ENCODE data around the gene NOX3. TPM values are rescaled to one million over a fixed set of nuclear protein-coding genes. Genes with fewer than 3 reads are reported as not detected.

NOX3 gene
- total and polyA plus RNA-seq, 2 of the 8 experiments (the other 6 are each of a cell fraction or from before 2014, with no cell fraction given): not detected

GRCh38 chr6:155498370-155498769, 42.7 kb upstream of the NOX3 start:
- H3K9me3 ChIP-seq (ENCODE audit: insufficient read depth in 2 of 2, low read depth in 1 of 2, low read length in 1 of 2): no peaks in the 10 kb centered on the region
- no peaks in the 10 kb centered on the region for H4K20me1 ChIP-seq (replicated peaks in 1 of 2; ENCODE audit: control insufficient read depth in 1 of 2, insufficient read depth in 2 of 2, low read length in 2 of 2)
- H2BK12ac ChIP-seq (ENCODE audit: low read depth, low read length): no peak overlapping the region
- H2BK120ac ChIP-seq (replicated peaks; ENCODE audit: low read depth, low read length): no peak overlapping the region
- no peaks in the 10 kb centered on the region for H3K79me1 ChIP-seq (ENCODE audit: low read depth, low read length)
- H2BK20ac ChIP-seq (ENCODE audit: low read length): no peak overlapping the region
- H3K23ac ChIP-seq (ENCODE audit: insufficient read length): no peak overlapping the region
- TF ChIP-seq GABPA (IDR thresholded peaks at IDR 0.05; ENCODE audit: borderline replicate concordance, insufficient read depth, low read length) (no peak), RBBP5 (IDR thresholded peaks at IDR 0.05; ENCODE audit: borderline replicate concordance, low read depth, low read length) (no peak), SIN3A (conservative IDR thresholded peaks at IDR 0.05 in 1 of 2, IDR thresholded peaks at IDR 0.05 in 1 of 2; ENCODE audit: low read depth in 1 of 2, low read length in 2 of 2) (no peak), CBX8 (IDR thresholded peaks at IDR 0.05; ENCODE audit: borderline replicate concordance, low read depth, low read length) (no peak), SP4 (IDR thresholded peaks at IDR 0.05; ENCODE audit: low read length) (no peak), SAP30 (IDR thresholded peaks at IDR 0.05; ENCODE audit: insufficient read depth, insufficient replicate concordance, low read length) (no peak)
- CTCF ChIA-PET (ENCODE audit: partially characterized antibody): interaction anchor here (0.9 to 5.6 kb wide), 6 partner anchors 9 to 169 kb away, joined by 3 to 64 read pairs (median 6); no protein-coding TSS in a partner anchor
- H3K36me3 ChIP-seq (ENCODE audit: control insufficient read depth in 2 of 4, insufficient read depth in 4 of 4, low read length in 3 of 4): no peaks in the 10 kb centered on the region
- H4K5ac ChIP-seq (ENCODE audit: insufficient read length, low read depth, low read length): no peak overlapping the region
- no peaks in the 10 kb centered on the region for H3K27me3 ChIP-seq (replicated peaks in 1 of 4; ENCODE audit: control insufficient read depth in 3 of 4, extremely low read depth in 1 of 4, insufficient read depth in 3 of 4, low read length in 3 of 4)
- H3K79me2 ChIP-seq (ENCODE audit: control insufficient read depth in 1 of 2, insufficient read depth in 2 of 2, low read length in 2 of 2): no peaks in the 10 kb centered on the region
- H3K27ac ChIP-seq (ENCODE audit: low read depth, low read length): no peak overlapping the region
- H2BK15ac ChIP-seq (ENCODE audit: low read length): no peak overlapping the region
- DNase-seq (ENCODE audit: low read depth in 1 of 2, low spot score in 2 of 2): no peak
- FAIRE-seq: no peak
- no peak overlapping the region for H2AFZ ChIP-seq (ENCODE audit: low read length)
- H3K4me1 ChIP-seq (replicated peaks in 1 of 4; ENCODE audit: control insufficient read depth in 3 of 4, insufficient read depth in 4 of 4, low read length in 3 of 4): no peaks in the 10 kb centered on the region; a peak in 1 of 7 replicates
- H3K56ac ChIP-seq (replicated peaks; ENCODE audit: insufficient read length, low read depth, low read length): no peak overlapping the region
- no peak overlapping the region for H2BK5ac ChIP-seq (ENCODE audit: low read depth, low read length)
- H3K4me3 ChIP-seq (ENCODE audit: extremely low read depth in 1 of 4, insufficient read depth in 2 of 4, low read depth in 3 of 4, low read length in 4 of 4): no peak overlapping the region
- POLR2A ChIA-PET (ENCODE audit: partially characterized antibody): no interaction called here
- no peak overlapping the region for H4K91ac ChIP-seq (replicated peaks; ENCODE audit: insufficient read length, low read length)
- no peaks in the 10 kb centered on the region for H3K23me2 ChIP-seq (ENCODE audit: low read depth, low read length)
- no peak overlapping the region for H4K8ac ChIP-seq (ENCODE audit: extremely low read depth, insufficient read depth, low read length)
- H3K4ac ChIP-seq (replicated peaks; ENCODE audit: insufficient read length, low read depth, low read length): no peak overlapping the region
- H3K14ac ChIP-seq (ENCODE audit: insufficient read length): no peak overlapping the region
- no peak overlapping the region for H3K4me2 ChIP-seq (ENCODE audit: insufficient read depth in 1 of 2, low read depth in 2 of 2, low read length in 2 of 2)
- H2AK5ac ChIP-seq (ENCODE audit: low read depth, low read length): no peak overlapping the region
- 84% methylated on average over 2 of the region's 2 CpGs; no CpG with 5 or more reads in 1 of the 2 experiments for WGBS, 2 experiments (ENCODE audit: extremely low coverage in 1 of 2, insufficient coverage in 1 of 2, insufficient read length in 1 of 2, insufficient replicate concordance in 2 of 2, low coverage in 1 of 2, low lambda C conversion rate in 2 of 2, missing lambda C conversion rate in 1 of 2)
- no peak overlapping the region for H3K9ac ChIP-seq (replicated peaks in 1 of 4; ENCODE audit: extremely low read depth in 1 of 4, low read depth in 3 of 4, low read length in 3 of 4)
- H3K18ac ChIP-seq (ENCODE audit: extremely low read depth, low read length): no peak overlapping the region
